ENCODE measurements around the gene ISY1.
"Not testable (repeated sequence)": the region's sequence is repeated elsewhere in the genome, so short reads cannot be mapped to it uniquely, and the experiment has no call there.

ISY1 gene

GRCh38 chr3:129166579-129167332, 5.9 kb upstream of the ISY1 start:
- DNase-seq: no peak

DNA sequence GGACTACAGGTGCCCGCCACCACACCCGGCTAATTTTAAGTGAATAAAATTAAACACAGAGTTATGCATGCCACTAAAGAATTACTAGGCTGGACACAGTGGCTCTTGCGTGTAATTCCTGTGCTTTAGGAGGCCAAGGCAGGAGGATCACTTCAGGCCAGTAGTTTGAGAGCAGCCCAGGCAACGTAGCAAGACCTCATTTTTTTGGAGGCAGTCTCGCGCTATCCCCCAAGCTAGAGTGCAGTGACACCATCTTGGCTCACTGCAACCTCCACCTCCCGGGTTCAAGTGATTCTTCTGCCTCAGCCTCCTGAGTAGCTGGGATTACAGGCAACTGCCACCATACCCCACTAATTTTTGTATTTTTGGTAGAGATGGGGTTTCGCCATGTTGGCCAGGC, 4.7 kb upstream of the ISY1 start:
- DNase-seq: not testable (repeated sequence)

- DNase-seq: no peak
Measured at GRCh38 chr3:129164500-129164899, 3.6 kb upstream of the ISY1 start.

DNA sequence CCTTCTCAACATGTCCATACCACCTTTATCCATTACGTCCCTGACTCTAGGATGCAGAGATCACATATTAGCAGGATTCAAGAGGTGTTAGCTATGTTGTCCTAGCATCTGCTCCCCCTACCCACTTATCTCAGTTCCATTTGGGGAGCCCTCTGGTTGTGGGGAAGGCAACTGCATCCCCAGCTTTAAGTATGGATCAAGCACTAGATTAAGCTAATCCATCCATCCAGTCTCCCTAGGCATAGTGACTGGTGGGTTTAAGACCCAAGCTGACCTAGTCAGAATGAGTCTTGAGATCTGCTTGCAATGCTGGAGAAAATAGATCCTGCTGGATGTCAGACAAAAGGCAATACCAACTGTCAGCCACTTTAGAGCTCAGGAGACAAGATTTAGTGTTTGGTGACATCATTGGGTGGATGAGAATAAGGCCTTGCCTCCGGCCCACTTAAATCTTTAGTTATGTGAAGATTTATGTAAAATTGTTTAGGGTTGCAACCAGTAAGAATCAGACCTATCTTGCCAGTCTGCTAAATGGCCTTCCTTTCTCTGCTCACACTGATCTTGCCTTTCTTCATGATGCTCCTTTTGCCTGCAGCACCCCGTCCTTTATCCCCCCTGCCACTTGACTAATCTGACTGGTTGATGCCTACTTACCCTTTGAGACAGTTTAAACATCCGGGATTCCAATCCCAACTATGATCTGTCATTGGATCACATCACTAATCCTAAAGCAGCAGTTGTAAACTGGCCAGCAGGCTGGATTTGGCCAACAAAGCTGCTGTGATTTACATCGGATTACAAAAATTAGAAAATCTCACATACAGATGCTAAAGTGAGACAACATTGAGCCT, 2.1 kb upstream of the ISY1 start:
- DNase-seq: no peak

DNA sequence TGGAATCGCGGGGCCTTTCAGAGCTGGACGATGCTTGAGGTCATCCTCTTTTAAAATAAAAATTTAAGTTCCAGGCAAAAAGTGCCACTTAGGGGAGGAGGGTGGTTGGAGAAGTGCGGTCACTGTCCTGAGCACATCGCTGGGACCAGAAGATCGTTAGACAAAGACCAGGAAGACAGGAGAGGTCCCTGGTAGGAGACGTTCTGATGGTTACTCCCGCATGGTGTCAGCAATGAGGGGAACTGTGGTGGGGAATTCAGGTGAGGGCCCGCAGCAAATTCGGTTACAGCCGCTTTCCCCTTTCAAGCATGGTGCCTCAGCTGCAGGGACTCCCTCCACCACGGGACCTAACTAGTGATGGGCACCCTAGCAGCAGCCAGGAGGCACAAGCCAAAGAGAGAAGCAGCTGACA, 1.0 kb upstream of the ISY1 start:
- peak in 1 of 2 experiments; percentile 16 for DNase-seq

- no peak for DNase-seq
Measured at GRCh38 chr3:129144786-129145185, 16.1 kb downstream of the ISY1 start.

DNA sequence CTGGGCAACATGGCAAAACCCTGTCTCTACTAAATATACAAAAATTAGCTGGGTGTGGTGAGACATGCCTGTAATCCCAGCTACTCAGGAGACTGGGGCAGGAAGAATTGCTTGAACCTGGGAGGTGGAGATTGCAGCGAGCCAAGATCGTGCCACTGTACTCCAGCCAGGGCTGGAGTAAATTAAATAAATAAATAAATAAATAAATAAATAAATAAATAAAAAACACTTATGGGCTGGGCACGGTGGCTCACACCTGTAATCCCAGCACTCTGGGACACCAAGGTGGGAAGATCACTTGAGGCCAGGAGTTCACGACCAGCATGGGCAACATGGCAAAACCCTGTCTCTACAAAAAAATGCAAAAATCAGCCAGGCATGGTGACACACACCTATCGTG, 19.9 kb downstream of the ISY1 start:
- DNase-seq: not testable (repeated sequence)

DNA sequence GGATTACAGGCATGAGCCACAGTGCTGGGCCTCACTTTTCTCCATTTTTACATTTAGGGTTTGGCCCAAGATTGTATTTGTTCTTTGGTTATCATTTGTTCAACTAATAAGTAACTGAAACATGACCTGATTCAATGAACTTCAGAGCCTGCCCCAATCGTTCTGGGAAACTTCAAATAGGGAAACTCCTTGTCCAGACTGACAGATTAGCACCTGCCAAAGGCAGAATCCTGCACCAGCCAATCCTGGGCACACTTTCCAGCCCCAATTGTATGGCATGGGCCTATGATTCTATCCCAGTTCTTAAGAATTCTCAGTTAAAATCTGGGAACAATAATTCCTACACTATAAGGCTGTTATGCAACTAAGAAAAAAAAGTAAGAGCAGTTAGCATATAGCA, 21.0 kb downstream of the ISY1 start:
- no peak for DNase-seq

DNA sequence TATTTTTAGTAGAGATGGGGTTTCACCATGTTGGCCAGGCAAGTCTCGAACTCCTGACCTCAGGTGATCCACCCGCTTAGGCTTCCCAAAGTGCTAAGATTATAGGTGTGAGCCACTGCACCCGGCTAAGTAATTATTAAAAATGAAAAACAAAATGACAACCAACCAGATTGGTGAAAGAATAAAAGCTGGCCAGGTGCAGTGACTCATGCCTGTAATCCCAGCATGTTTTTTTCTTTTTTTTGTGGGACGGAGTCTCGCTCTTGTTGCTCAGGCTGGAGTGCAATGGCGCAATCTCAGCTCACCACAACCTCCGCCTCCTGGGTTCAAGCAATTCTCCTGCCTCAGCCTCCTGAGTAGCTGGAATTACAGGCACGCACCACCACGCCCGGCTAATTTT, 24.6 kb downstream of the ISY1 start:
- not testable (repeated sequence) for DNase-seq

DNA sequence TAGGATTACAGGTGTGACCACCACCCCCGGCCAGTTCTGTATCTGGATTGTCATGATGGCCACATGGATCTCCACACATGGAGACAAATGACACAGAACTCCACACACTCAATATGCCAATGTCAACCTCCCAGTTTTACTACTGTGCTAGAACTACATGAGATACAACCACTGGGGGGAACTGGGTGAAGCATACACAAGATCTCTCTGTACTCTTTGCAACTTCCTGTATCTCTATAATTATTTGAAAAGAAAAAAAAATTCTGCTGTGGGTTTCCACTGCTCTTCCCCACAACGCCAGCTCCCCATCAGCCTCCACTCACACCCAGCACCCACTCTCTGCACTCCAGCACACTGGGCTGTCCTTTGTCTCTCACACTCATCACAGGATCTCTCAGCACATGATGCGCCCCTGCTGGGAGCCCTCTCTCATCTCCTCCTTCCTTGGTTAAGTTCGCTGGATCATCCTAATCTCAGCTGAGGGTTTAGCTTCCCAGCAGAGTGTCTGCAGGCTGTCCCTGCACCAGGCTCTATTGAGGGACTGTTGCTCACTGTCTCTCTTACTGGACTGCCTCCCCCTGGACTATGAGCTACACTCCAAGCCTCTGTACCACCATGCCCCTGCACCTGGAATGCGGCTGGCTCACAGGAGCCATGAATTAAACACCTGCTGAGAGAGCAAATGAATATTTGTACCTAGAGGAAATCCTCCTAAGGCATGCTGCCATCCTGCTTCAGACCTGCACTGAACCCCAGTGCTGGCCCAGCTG, 28.6 kb downstream of the ISY1 start:
- DNase-seq: no peak

- no peak for DNase-seq
Measured at GRCh38 chr3:129131465-129132088, 29.3 kb downstream of the ISY1 start.

DNA sequence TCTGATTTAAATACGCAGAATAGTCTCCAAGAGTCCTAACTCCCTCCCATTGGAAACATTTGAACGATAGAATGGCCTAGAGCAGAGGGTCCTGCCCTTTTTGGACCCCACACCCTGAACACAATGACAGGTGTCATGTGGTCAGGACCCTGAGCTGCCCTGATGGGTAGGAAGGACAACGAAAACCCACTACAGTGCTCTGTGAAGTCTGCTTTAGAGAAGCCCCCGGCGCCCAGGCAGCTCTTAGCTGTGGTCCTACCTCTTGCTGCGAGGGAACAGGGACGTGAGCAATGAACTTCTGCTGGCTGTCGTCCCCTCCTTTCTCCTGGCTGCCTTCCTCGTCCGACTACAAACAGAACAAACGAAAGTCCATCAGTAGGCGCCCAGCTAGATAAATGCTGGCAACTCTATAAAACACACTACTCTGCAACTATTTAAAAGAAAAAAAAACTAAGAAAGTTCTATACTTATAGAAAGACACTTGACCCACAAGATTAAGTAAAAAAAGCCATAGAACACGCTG, 30.5 kb downstream of the ISY1 start:
- DNase-seq: no peak

GRCh38 chr3:129128357-129129155, 32.3 kb downstream of the ISY1 start:
- DNase-seq: no peak

GRCh38 chr3:129126726-129127280, 34.1 kb downstream of the ISY1 start:
- DNase-seq: no peak

DNA sequence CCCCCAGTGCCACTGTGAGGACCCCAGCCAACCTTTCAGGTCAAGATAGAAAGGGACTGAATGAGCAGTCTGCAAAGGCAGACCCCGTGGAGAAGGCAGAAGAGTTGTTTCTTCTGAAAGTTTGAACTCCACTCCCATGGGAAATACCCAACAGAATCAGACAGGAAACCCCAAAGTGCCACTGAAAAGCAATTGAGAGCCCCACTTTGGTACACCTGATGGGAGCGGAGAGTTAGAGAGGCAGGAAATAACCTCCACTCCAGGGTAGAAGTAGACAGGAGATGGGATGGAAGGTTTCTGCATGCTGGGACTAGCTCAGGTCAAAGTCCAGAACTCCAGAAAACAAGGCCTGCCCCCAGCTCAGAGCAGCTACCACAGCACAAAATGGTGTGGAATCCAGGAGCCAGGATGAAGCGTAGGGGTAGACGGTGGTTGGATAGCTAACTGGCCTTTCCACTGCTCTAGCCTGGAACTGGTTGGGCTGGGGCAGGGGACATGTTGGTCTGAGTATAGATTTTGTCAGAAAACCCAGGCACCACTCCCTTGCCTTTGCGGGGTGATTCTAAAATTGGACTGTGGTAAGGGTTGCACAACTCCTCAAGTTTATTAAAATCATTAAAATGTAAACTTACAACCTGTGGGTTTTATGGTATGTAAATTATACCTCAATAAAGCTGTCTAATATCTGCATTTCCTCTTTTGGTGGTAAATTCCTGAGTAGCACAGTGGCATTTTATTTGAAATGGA, 37.4 kb downstream of the ISY1 start:
- no peak for DNase-seq

DNA sequence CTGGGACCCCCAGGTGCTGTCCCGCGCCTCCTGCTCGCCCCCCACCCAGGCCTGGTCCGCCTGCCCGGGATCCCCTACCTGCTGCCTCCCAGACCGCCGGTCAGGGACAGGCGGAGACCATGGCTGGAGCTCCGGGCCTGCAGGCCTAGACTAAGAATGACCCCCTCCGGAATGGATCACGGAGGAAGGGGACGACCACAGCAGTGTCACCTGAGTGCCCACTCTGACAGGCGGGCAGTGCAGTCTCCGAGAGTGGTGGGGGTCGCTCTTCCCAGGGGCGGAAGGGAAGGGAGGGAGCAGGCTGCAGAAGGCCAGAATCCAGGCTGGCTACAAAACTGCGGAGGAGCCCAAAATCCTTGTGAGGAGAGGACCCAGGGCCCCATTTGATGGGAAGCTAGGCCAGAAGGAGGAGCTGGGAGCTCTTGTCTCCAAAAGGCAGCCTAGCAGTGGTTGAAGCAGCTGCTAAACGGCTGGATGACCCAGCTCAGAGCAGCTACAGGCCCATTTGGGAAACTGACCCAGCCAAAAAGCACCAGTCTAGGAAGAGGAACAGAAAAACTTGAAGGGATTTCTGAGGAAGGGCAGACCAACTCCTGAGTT, 38.4 kb downstream of the ISY1 start:
- DNase-seq: no peak

DNA sequence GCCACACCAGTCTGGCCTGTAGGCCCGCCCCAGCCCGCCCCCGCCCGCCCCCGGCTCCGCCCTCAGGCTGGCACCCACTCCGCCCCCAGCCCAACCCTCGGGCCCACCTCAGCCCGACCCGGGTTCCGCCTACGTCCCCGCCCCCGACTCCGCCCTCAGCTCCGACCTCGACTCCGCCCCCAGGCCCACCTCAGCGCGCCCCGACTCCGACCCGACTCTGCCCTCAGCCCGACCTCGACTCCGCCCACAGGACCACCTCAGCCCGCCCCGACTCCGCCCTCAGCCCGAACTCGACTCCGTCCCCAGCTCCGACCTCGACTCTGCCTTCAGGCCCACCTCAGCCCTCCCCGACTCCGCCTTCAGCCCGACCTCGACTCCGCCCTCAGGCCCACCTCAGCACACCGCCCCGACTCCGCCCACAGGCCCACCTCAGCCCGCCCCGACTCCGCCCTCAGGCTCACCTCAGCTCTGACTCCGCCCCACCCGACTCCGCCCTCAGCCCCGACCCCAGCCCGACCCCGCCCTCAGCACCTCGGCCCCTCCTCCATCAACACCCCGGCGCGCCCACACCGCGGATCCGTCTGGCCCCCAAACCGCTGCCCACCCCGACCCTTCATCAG, 39.0 kb downstream of the ISY1 start, which contains the start of gene RAB43:
RAB43 (minus strand) TSS at position 13 of the 620 bp plus-strand sequence. CDS start 315 bp downstream, outside the sequence.
- DNase-seq: peak; percentile 82 to 83

DNA sequence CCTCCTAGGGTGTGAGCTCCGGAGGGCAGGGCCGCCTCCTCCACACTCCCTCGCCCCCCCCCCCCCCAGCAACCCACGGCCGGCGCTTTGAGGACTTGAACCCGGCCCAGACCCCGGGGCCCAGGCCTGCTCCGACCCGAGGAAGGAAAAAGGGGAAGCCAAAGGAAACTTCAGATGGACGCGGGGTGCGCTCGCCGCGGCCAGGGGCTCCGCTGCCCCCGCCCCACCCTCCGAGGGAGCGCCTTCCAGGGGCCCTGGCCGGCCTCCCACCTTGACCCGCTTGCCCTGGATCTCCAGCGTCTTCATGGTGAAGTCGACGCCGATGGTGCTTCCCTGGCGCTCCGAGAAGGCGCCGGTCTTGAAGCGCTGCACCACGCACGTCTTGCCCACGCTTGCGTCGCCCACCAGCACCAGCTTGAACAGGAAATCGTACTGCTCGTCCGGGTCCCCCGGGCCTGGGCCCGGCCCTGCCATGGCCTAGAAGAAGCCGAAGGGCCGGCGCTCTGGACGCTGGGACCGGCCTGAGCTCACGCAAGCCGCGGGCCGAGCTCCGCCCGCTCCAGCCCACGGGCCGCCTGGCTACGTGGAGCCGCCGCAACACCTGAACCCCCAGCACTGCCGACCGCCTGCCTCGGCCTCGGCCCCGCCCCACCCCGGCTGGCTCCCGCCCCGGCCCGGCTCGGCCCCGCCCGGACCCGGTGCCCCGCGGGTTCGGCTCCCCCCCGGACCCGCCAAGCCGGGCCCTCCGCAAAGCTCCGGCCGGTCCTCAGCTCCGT, 39.7 kb downstream of the ISY1 start:
- peak; percentile 46 to 53 for DNase-seq

Measured in activated CD4-positive, alpha-beta T cell treated with anti-CD3 and anti-CD28 coated beads, Interleukin-2, amount 50 U/mL, for 4 hours (primary cell).